T-helper 2 cell (primary cell): ENCODE measurements around the gene DPP6.
"Not testable (repeated sequence)": the region's sequence is repeated elsewhere in the genome, so short reads cannot be mapped to it uniquely, and the experiment has no call there.

Experiments
- DNase-seq, 5 experiments: peaks; one replicate each; pipeline versions ENCODE4 v3.0.0 to v3.0.0-alpha.2; 2012 to 2022

Gene DPP6

GRCh38 chr7:154148791-154149516 is 96.8 kb downstream of the DPP6 start:
- DNase-seq: not testable (repeated sequence)

DNA sequence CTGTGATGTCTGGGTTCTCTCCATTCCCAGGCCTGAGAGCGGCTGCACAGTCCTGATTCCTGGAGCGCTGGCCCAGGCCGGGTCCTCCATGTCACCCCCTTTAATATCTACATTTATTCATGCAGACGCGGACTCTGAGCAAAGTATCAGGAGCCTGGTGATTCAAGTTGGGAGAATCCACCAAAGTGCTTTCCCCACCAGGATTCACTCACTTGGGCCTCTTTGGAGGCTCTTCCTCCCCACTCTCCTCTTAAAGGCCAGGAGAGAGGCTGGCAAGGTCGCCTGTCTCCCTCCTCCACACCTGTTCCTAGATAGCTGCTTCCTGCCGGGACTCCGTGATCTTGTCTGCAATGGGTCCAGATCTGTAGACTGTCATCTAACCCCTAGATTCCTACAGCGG is 98.5 kb downstream of the DPP6 start:
- DNase-seq: not testable (repeated sequence)

GRCh38 chr7:154151306-154151705 is 99.1 kb downstream of the DPP6 start:
- DNase-seq: not testable (repeated sequence)

GRCh38 chr7:154155928-154156327 is 103.7 kb downstream of the DPP6 start:
- DNase-seq: not testable (repeated sequence)

DNA sequence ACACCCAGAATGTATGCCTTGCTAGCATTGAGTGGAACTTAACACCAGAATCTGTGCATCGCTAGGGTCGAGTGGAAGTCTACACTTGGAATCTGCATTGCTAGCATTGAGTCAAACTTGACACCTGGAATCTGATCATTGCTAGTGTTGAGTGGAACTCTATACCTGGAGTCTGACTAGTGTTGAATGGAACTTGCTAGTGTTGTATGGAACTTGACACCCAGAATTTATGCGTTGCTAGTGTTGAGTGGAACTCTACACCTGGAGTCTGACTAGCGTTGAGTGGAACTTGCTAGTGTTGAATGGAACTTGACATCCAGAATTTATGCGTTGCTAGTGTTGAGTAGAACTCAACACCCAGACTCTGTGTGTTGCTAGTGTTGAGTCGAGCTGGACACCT is 110.7 kb downstream of the DPP6 start:
- DNase-seq: not testable (repeated sequence)

- DNase-seq: not testable (repeated sequence)
These were observed 111.4 kb downstream of the DPP6 start for GRCh38 chr7:154163642-154164041.

DNA sequence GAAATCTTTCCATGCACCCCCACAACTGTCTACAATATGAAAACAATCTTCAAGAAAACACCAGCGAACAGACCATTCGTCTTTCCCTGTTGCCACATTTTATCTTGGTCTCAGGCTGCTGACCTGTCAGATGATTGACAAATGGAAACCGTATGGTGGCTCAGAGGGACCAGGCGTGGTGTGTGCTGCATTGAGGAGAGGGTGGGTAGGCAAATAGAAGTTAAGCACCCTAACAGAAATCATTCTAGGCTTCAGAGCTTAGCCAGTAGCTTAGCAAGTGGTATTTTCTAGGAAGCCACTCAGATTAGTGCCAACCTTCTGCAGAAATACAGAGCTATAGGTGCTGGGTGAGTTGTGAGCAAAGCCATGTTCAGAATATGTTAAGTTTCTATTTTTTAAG is 114.9 kb downstream of the DPP6 start:
- DNase-seq: no peak

- DNase-seq: no peak
These were observed 115.6 kb downstream of the DPP6 start for GRCh38 chr7:154167807-154168206.

GRCh38 chr7:154171422-154171821 is 119.2 kb downstream of the DPP6 start:
- DNase-seq: no peak

DNA sequence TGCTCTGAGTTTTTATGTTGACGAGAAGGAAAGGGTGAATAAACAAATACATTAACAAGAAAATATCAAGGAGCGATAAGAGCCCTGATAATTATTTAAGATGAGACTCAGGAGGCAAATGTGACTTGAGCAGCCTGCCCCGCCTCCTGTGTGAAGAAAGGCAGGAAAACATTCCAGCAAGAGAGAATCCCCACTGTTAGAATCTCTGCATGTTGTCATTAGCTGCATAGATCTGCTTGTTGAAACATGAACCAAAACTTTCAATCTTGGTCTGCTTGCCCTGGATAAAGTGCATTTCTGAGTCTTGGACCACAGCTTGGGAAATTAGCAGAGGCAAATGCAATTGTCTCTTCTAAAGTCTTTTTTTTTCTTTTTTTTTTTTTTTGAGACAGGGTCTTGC is 120.0 kb downstream of the DPP6 start:
- no peak for DNase-seq

DNA sequence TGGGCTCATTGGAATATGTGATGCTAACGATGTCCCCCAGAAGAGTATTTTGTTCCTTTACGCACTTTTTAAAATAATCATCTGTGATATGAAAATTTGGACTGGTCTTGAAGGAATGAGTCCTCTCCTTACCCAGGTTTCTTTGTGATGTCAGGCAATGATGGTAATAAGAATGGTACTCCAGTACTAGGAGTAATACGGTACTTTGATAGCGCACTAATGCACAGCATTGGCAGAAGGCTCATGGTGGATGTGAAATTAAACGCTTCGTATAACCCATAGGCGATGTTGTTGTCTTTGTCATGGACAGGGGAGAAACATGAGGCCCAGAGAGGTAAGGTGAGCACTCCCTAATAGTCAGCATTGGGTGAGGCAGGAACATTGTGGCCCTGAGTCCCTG is 125.4 kb downstream of the DPP6 start:
- no peak for DNase-seq

- DNase-seq: no peak
These were observed 126.7 kb downstream of the DPP6 start for GRCh38 chr7:154178895-154179294.

- DNase-seq: no peak
These were observed 131.3 kb downstream of the DPP6 start for GRCh38 chr7:154183482-154183881.

- no peak for DNase-seq
These were observed 131.7 kb downstream of the DPP6 start for GRCh38 chr7:154183946-154184345.

DNA sequence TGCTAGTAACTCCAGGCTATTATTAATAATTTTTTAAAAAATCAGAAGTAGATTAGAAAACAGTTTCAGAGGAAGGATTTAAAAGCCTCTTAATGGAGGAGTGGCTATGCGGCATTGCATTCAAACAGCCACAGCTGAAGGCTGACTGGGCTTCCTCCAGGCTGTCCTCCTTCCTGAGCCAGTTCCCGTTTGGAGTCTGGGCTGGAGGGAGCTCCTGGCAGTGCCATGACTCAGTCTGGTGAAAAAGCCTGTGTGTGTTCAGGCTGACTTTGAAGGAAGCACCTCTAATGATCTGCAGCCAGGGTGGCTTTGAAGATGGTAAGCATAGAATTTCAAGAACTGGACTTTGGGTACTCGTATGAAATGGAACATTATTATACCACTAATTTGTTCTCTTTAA is 134.6 kb downstream of the DPP6 start:
- no peak for DNase-seq

DNA sequence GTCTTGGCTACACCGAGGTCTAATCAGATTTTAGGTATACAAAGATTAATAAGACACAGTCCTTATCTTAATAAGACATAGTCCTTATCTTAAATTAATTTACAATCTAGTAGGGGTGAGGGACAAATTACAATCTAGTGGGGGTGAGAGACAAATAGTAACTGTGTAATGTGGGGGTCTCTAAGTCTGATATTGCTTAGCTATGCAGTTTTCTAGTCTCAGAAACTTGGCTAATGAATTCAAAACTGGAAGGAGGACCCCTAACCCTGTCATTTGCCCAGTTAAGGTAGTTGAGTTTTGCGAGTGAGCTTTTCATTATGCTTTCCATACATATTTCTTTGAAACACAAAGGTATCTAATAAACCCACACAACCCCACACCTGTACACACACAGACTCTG is 136.1 kb downstream of the DPP6 start:
- DNase-seq: no peak

GRCh38 chr7:154195266-154195665 is 143.1 kb downstream of the DPP6 start:
- DNase-seq: no peak

DNA sequence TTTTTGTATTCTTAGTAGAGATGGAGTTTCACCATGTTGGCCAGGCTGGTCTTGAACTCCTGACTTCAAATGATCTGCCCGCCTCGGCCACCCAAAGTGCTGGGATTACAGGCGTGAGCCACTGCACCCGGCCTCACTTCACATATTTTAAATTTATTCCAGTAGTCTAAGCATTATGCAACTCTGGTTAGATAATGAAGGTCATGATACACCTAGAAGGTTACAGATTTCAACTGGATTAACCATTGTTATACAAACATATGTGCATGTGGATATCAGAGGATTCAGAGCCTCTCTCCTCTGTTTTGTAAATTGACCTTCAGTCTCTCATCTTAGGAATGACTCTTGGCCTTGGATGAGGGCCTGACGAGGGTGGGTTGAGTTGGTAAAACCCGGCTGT is 146.3 kb downstream of the DPP6 start:
- no peak for DNase-seq

GRCh38 chr7:154200241-154200640 is 148.0 kb downstream of the DPP6 start:
- no peak for DNase-seq

DNA sequence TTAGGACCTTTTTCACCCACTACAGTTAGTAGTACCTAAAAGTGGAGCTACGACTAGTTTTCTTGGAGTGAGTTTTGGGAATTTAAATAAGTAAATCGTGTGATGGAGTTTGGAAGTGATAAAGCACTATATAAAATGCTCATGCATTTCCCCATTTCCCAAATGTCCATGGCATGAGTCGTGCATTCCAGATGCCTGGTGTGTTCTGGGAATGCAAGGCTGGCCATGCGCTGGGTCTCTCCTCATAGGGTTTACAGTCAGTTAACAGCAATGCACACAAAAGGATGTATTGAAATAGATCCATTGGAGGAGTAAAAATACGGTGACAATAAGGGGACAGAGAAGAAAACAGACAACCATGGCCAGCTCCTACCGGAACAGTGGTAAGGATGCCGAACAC is 149.8 kb downstream of the DPP6 start:
- no peak for DNase-seq

GRCh38 chr7:154204046-154204445 is 151.8 kb downstream of the DPP6 start:
- DNase-seq: no peak

DNA sequence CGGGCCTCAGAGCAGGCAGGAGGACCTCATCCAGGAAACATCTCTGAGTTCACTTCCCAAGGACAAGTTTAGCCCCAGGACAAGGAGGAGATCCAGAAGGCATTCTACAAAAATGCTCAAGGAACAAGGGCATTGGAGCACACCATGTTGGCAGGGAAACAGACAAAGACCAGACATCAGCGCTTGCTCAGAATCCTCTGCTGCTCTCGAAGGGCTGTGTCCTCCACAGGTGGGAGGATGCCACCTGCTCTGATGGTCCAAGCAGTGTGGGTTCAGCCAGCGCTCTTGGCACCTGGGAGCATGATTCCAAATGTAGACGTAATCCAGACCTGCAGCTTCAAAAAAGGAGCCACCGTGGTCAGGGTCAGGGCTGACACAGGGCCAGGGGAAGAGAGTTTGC is 160.7 kb downstream of the DPP6 start:
- no peak for DNase-seq

DNA sequence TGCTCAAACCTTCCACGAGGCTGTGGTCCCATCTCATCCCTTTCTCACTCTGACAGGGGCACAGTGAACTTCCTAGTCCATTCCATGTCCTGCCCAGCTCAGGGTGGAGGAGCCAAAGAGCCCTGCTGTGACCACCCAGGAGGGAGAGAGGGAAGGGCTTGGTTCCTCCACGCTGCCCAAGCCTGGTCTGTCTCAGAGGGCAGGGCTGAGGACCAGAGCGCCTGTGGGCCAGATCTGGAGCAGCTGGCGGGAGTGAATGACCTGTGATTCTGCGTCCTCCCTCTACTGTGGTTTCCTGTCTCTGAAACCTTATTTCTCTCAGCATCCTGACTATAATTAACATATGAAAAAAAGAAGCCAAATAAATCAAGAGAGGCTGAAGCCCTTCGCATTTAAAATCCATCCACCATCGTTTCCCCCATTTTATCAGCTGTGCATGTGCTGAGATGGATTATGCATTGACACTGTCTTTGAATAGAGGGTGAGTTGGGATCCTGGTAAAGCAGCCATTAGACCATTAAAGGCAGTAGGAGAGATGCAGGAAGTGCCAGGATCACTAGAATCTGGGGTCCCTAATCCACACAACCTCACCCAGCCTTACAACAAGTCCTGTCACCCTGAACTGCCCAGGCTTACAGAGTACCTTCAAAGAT is 165.6 kb downstream of the DPP6 start:
- no peak for DNase-seq

- peak in 1 of 5 experiments; percentile 3 for DNase-seq
These were observed 179.5 kb downstream of the DPP6 start for GRCh38 chr7:154231732-154232131.

DNA sequence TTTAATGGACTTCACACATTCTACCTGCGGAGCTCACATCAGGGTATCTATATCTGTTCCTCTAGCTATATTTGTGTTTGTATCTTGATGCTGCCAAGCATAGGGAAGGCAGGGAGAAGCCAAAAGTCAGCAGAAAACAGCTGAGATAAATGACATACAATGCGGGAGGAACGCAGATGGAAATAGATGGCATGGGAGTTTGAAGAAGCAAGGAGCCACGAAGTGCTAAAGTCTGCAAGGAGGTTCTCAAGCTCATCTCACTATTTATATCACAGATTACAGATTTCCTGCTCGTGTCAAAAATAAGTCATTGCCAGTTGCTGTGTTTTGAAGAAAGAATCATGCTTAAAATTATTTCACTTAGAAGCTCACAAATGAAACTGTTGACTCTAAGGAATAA is 180.5 kb downstream of the DPP6 start:
- DNase-seq: no peak
